Measurements from ENCODE around the gene HNRNPLL.

DNA sequence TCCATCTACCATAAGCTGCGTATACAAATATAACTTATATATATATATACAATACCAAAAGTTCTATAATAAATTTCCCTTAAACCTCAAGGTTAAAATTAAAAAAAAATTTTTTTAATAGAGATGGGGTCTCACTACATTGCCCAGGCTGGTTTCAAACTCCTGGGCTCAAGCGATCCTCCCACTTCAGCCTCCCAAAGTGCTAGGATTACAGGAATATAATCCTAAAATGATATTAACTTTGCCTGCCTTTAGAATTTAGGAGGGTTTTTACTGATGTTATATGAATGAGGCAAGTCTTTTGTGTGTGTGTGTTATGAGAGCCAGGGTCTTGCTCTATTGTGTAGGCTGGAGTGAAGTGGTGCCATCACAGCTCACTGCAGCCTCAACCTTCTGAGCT lies 49.2 kb downstream of the HNRNPLL start:
- TF ChIP-seq EZH2 (IDR thresholded peaks at IDR 0.05; ENCODE audit: borderline replicate concordance, low read length), result no peak
- TF ChIP-seq, protein P1, sequence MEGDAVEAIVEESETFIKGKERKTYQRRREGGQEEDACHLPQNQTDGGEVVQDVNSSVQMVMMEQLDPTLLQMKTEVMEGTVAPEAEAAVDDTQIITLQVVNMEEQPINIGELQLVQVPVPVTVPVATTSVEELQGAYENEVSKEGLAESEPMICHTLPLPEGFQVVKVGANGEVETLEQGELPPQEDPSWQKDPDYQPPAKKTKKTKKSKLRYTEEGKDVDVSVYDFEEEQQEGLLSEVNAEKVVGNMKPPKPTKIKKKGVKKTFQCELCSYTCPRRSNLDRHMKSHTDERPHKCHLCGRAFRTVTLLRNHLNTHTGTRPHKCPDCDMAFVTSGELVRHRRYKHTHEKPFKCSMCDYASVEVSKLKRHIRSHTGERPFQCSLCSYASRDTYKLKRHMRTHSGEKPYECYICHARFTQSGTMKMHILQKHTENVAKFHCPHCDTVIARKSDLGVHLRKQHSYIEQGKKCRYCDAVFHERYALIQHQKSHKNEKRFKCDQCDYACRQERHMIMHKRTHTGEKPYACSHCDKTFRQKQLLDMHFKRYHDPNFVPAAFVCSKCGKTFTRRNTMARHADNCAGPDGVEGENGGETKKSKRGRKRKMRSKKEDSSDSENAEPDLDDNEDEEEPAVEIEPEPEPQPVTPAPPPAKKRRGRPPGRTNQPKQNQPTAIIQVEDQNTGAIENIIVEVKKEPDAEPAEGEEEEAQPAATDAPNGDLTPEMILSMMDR (conservative IDR thresholded peaks at IDR 0.05 in 1 of 2, IDR thresholded peaks at IDR 0.05 in 1 of 2; ENCODE audit: extremely low read depth in 1 of 2, insufficient read depth in 1 of 2, low read depth in 1 of 2, low read length in 2 of 2), result no peak
